SU-DHL-6 (cell line): ENCODE measurements around the gene MARF1.

Experiments
- H2AFZ ChIP-seq: fragments of 200-600 bp; sonication (generic); 2 replicates; pipeline ENCODE4 v1.6.1; 2014; ENCODE audit warnings: low read depth, mild to moderate bottlenecking, moderate library complexity, mixed read lengths, antibody characterized with exemption, low read length; ENCODE audit not compliant: severe bottlenecking
- H3F3A ChIP-seq: fragments of 200-600 bp; shearing (Covaris generic); 2 replicates; pipeline ENCODE4 v1.6.0; 2016; ENCODE audit warnings: antibody characterized with exemption, mild to moderate bottlenecking; ENCODE audit not compliant: insufficient read depth
- H3K27ac ChIP-seq: fragments of 200-600 bp; sonication (generic); 2 replicates; pipeline ENCODE4 v1.5.1; 2016; ENCODE audit warnings: low read depth, mild to moderate bottlenecking, low read length, moderate library complexity, mixed read lengths
- H3K27me3 ChIP-seq: fragments of 200-600 bp; sonication (generic), shearing (Covaris generic); 2 replicates; pipeline ENCODE4 v1.6.0; 2014; ENCODE audit warnings: mild to moderate bottlenecking, low read length
- H3K36me3 ChIP-seq: fragments of 200-600 bp; sonication (generic); 2 replicates; pipeline ENCODE4 v1.6.1; 2014; ENCODE audit warnings: mild to moderate bottlenecking, low read length, mixed read lengths
- H3K4me2 ChIP-seq: fragments of 300-600, 200-600 bp; shearing (Covaris generic), sonication (generic); 2 replicates; pipeline ENCODE4 v1.6.0; 2014; ENCODE audit warnings: low read length, low read depth, mild to moderate bottlenecking; ENCODE audit not compliant: poor library complexity, severe bottlenecking
- H3K4me3 ChIP-seq: fragments of 200-600 bp; sonication (generic); 2 replicates; pipeline ENCODE4 v1.5.1; 2014; ENCODE audit warnings: antibody characterized with exemption, low read length, mild to moderate bottlenecking, mixed read lengths; ENCODE audit not compliant: insufficient read depth, poor library complexity, severe bottlenecking
- H3K79me2 ChIP-seq: fragments of 200-600 bp; sonication (generic); 2 replicates; pipeline ENCODE4 v1.6.1; 2014; ENCODE audit warnings: mild to moderate bottlenecking, low read length, moderate library complexity; ENCODE audit not compliant: insufficient read depth
- H3K9ac ChIP-seq: fragments of 200-600 bp; sonication (generic); 2 replicates; pipeline ENCODE4 v1.7.0; 2014; ENCODE audit warnings: mild to moderate bottlenecking, low read length
- H3K9me2 ChIP-seq: fragments of 200-600 bp; sonication (generic); replicated peaks from 2 replicates; pipeline ENCODE4 v1.6.1; 2014; ENCODE audit warnings: low read length; ENCODE audit not compliant: insufficient read depth
- H3K9me3 ChIP-seq: fragments of 200-600 bp; sonication (generic); 2 replicates; pipeline ENCODE4 v1.6.1; 2014; ENCODE audit warnings: low read length, mixed read lengths; ENCODE audit not compliant: insufficient read depth
- H4K20me1 ChIP-seq: fragments of 200-600 bp; sonication (generic); 2 replicates; pipeline ENCODE4 v1.6.1; 2014; ENCODE audit warnings: low read depth, mild to moderate bottlenecking, antibody characterized with exemption, low read length, moderate library complexity, mixed read lengths
- EZH2phosphoT487 ChIP-seq: fragments of 200-600 bp; sonication (generic), shearing (Covaris generic); conservative IDR thresholded peaks from 2 replicates; pipeline ENCODE4 v1.6.1; 2018; ENCODE audit warnings: mild to moderate bottlenecking, antibody characterized with exemption, low read length, moderate library complexity, mixed read lengths
- TF ChIP-seq, protein P1 (sequence below): fragments of 200-600 bp; sonication (generic); IDR thresholded peaks from one replicate; pipeline ENCODE4 v1.5.1; 2017; ENCODE audit warnings: antibody characterized with exemption, mild to moderate bottlenecking, low read length, moderate library complexity; ENCODE audit not compliant: insufficient read depth, poor library complexity, severe bottlenecking

The MARF1 gene

DNA sequence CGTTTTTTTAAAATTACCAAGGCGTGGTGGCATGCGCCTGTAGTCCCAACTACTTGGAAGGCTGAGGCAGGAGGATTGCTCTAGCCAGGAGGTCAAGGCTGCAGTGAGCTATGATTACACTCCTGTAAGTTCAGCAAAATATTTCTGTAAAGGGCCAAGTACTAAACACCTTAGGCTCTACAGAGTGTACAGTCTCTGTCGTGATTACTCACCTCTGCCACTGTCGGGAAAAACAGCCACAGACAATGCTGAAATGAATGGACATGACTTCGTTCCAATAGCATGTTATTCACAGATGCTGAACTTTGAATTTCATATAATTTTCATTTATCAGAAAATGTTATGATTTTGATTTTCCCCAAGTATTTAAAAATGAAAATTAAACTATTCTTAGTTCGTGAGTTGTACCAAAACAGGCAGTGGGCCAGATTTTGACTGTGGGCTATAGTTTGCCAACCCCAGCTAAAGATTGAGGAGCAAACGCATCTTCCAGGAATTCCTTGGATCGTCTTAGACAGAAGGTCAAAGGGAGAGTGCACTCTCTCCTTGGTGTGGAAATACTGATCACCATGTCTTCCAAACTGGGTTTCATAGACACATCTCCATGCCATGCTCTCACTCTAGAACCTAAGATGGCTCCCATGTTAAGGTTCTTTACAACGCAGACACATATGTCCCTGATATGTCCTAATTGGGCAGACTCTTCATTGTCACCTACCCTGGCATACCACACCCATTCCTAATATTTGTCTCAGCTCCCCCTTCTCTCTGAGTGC is 89.5 kb downstream of the MARF1 start:
- Histone ChIP-seq H3F3A (no peaks in the 10 kb centered on the region), H4K20me1 (no peaks in the 10 kb centered on the region), H3K79me2 (no peaks in the 10 kb centered on the region), H3K9ac (no peak overlapping the region), H3K9me3 (no peaks in the 10 kb centered on the region), H3K4me3 (no peak overlapping the region), H3K4me2 (no peak overlapping the region), H2AFZ (no peak overlapping the region), H3K27me3 (no peaks in the 10 kb centered on the region), H3K36me3 (no peaks in the 10 kb centered on the region), H3K27ac (no peak overlapping the region), H3K9me2 (no peaks in the 10 kb centered on the region)
- no peak for TF ChIP-seq EZH2phosphoT487
- TF ChIP-seq, protein P1, sequence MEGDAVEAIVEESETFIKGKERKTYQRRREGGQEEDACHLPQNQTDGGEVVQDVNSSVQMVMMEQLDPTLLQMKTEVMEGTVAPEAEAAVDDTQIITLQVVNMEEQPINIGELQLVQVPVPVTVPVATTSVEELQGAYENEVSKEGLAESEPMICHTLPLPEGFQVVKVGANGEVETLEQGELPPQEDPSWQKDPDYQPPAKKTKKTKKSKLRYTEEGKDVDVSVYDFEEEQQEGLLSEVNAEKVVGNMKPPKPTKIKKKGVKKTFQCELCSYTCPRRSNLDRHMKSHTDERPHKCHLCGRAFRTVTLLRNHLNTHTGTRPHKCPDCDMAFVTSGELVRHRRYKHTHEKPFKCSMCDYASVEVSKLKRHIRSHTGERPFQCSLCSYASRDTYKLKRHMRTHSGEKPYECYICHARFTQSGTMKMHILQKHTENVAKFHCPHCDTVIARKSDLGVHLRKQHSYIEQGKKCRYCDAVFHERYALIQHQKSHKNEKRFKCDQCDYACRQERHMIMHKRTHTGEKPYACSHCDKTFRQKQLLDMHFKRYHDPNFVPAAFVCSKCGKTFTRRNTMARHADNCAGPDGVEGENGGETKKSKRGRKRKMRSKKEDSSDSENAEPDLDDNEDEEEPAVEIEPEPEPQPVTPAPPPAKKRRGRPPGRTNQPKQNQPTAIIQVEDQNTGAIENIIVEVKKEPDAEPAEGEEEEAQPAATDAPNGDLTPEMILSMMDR = no peak

DNA sequence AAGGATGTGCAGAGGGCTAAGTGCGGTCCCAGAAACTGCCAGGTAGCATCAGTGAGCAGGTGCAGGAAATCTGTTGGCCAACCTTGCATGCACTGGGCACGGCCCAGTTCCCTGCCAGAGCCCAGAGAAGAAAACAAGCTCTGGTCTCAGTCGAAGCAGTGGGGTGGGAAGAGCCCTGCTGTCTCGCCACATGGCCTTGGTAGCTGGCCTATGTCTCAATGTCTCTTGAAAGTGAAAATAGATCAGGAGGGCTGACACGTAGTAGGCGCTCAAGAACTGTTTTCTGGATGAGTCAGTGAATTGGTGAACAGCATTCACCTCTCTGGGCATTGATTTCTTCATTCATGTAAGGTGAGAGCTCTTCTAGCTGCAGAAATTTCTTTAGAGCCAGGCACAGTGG is 90.4 kb downstream of the MARF1 start:
- Histone ChIP-seq H3K4me2 (no peak overlapping the region), H3K9me3 (no peaks in the 10 kb centered on the region), H3K4me3 (no peak overlapping the region), H3K27ac (no peak overlapping the region), H3K36me3 (no peaks in the 10 kb centered on the region), H3K9me2 (no peaks in the 10 kb centered on the region), H3K79me2 (no peaks in the 10 kb centered on the region), H3K9ac (no peak overlapping the region), H2AFZ (no peak overlapping the region), H4K20me1 (no peaks in the 10 kb centered on the region), H3F3A (no peaks in the 10 kb centered on the region), H3K27me3 (no peaks in the 10 kb centered on the region)
- TF ChIP-seq EZH2phosphoT487 = no peak
- TF ChIP-seq, protein P1 = no peak

DNA sequence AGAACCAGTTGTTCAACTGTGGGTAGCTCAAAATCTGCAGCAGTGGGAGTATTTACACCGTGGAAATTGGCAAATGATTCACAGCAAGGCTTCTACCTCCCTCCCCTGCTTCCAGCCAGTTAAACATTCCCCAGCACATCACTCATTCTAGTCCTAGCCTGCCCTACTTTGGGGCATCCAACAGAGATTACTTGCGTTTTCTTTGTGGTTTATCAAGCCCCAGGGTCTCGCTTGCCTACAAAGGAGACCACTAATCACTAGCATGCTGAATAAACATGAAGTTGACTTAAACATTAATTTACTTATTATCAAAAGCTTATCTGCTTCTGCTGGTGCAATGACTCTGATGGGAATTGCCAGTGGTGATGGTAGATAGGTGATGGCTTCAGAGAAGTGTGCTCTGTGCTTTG is 94.5 kb downstream of the MARF1 start:
- H3K79me2 ChIP-seq = no peaks in the 10 kb centered on the region
- TF ChIP-seq, protein P1 = no peak
- no peak for TF ChIP-seq EZH2phosphoT487
- H3K9me2 ChIP-seq = no peaks in the 10 kb centered on the region
- H3K9ac ChIP-seq = no peak overlapping the region
- no peaks in the 10 kb centered on the region for H3K9me3 ChIP-seq
- H3K36me3 ChIP-seq = no peaks in the 10 kb centered on the region
- no peak overlapping the region for H3K4me2 ChIP-seq
- no peaks in the 10 kb centered on the region for H4K20me1 ChIP-seq
- H3K4me3 ChIP-seq = no peak overlapping the region
- H3F3A ChIP-seq = no peaks in the 10 kb centered on the region
- H2AFZ ChIP-seq = no peak overlapping the region
- H3K27ac ChIP-seq = no peak overlapping the region
- no peaks in the 10 kb centered on the region for H3K27me3 ChIP-seq
